GM12872 (cell line): ENCODE data around the gene DYNLT1.

Experiments used
- TF ChIP-seq, protein P1 (sequence below): IDR thresholded peaks from 3 replicates; pipeline ENCODE4 v1.5.1; 2011; ENCODE audit warnings: low read depth, mild to moderate bottlenecking, low read length, moderate library complexity; ENCODE audit not compliant: insufficient read depth

The DYNLT1 gene

DNA sequence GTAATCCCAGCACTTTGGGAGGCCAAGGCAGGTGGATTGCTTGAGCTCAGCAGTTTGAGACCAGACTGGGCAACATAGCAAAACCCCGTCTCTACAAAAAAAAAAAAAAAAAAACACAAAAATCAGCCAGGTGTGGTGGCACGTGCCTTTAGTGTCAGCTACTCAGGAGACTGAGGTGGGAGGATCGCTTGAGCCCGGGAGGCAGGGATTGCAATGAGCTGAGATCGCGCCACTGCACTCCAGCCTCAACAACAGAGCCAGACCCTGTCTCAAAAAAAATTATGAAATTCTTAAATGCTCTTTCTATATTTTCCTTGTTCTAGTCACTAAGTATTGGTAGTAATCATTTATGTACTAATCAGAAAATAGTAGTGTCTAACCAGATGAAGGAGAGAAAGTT, 35.9 kb upstream of the DYNLT1 start:
- TF ChIP-seq, protein P1, sequence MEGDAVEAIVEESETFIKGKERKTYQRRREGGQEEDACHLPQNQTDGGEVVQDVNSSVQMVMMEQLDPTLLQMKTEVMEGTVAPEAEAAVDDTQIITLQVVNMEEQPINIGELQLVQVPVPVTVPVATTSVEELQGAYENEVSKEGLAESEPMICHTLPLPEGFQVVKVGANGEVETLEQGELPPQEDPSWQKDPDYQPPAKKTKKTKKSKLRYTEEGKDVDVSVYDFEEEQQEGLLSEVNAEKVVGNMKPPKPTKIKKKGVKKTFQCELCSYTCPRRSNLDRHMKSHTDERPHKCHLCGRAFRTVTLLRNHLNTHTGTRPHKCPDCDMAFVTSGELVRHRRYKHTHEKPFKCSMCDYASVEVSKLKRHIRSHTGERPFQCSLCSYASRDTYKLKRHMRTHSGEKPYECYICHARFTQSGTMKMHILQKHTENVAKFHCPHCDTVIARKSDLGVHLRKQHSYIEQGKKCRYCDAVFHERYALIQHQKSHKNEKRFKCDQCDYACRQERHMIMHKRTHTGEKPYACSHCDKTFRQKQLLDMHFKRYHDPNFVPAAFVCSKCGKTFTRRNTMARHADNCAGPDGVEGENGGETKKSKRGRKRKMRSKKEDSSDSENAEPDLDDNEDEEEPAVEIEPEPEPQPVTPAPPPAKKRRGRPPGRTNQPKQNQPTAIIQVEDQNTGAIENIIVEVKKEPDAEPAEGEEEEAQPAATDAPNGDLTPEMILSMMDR, result no peak

DNA sequence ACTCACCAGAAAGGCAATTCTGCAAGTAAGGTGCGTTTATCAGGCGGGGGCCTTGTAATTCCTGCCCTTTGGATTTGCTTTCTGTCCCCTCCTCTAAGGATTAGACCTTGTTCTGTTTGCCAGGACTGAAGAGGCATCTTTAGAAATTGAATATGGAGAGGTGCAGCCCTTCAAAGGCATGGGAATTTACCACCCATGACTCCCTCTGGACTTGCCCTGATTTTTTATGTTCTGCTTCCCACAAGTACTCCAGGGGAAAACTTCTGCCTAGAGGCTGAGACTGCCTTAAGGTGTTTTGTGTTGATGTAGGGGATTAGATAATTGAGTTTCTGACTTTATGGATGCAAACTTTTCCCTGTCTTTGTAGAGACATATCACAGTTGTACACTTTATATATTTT, 35.5 kb upstream of the DYNLT1 start:
- TF ChIP-seq, protein P1, result no peak

DNA sequence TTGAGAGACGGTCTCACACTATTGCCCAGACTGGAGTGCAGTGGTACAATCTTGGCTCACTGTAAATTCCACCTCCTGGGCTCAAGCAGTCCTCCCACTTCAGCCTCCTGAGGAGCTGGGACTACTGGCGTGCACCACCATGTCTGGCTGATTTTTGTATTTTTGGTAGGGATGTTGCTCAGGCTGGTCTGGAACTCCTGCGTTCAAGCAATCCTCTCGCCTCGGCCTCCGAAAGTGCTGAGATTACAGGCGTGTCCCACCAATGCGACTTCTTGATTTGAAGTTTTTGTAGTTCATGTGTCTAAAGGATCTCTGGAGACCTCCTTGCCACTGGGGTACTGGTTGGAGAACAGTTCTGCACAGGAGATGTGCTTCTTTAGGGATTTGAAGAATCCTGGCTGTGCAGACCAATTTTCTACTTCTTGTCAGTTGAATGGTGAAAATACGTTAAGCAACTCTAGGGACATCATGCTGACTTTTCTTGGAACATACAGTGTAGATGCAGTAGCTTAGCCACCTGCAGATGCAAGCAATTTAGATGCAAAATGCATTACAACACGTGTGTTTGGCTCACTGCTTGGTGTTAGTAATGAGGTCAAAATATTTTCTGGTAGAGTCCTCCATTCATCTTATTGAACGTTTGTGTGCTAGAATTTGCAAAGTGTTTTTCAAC, 33.5 kb upstream of the DYNLT1 start:
- TF ChIP-seq, protein P1, result no peak

DNA sequence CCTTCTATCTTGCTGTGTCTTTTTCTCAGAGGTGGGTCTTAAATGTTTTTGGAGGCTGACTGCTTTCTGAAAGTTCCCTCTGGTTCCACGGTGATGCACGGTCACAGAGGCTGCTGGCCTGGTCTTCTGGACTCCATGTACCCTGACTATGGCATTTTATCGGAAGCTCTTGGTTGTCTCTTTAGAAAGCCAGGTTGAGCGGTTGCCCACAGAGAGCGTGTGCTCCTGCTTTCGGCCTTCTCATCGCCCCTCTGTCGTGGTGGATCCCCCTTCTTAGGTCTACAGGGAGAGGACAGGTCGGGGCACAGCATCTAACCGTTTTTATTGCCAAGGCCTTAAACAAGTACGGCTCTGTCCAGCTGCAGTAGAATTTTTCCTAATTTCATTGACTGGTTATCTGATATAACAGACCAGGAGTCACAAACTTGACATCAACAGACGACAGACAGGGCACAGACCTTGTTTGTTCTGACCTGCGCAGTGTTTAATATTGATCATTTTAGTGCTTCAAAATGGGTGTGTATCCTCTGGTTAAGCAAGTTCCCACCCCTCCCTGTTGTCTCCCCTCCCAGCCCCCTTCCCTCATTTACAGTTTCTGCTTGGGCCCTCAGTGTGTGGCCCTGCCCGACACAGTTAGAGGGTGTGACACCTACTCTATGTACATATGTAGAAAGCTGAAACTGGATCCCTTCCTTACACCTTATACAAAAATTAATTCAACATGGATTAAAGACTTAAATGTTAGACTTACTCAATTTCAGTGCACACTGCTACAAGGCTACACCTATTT, 30.0 kb upstream of the DYNLT1 start:
- TF ChIP-seq, protein P1, result no peak

DNA sequence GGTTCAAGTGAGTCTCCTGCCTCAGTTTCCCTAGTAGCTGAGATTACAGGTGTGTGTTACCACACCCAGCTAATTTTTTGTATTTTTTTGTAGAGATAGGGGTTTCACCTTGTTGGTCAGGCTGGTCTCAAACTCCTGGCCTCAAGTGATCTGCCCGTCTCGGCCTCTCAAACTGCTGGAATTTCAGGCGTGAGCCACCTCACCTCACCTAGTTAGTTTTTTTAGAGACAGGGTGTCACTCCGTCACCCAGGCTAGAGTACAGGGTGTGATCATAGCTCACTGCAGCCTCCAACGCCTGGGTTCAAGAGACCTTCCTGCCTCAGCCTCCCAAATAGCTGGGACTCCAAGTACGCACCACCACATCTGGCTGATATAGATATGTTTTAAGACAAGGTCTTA, 28.2 kb upstream of the DYNLT1 start:
- TF ChIP-seq, protein P1, result no peak

DNA sequence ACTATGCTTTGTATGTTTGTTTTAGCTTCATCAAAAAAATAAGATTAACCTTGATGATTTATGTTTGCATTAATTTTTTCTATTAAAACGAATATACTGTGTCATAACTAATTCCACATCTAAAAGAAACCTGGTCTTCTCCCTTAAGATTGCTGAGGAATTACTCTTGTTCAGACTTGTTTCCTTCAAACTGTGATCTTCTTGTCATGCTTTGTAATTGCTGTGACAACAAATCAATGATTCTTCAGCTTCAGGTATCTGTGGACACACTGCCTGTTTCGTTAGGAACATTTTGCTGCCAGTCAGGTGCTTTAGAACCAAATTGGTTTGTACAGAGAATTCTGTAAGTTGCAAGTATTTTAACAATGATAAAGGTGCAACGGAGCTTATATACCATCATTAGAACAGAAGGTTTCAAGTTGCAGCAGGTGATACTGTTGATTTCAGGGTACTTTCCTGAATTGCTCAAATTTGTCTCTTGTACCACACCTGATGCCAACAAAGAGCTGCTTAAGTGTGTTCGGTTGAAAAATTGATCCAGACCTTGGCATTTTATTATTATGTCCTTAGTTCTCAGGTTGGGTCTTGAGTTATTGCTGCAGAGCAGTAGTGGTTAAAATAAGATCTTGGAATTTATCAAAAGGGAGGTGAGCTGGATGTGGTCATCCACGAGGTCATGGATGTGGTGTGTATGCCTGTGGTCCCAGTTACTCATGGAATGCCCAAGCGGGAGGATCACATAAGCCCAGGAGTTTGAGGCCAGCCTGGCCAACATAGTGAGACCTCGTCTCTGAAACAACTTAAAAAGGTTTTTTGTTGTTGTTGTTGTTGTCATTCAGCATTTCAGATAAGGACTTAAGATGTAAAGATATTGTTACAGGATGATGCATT, 24.8 kb upstream of the DYNLT1 start:
- TF ChIP-seq, protein P1, result no peak

DNA sequence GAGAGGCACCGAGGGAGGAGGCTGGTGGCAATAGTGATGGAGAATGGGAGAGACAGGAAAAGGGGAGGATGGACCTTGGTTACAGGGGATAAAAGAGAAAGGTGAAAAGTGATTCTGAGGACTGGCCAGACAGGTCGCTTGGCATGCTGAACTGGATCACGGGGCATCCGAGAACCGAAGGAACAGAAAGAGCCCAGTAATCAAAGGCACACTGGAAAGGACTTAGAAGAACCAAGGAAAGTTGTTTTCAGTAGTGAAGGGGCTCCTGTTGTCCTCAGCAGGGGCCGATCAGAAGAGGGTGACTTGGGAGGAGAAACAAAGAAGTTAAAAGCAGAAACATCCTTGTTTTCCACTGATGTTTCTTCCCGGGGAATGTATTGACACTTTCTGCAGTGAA, 24.2 kb upstream of the DYNLT1 start:
- TF ChIP-seq, protein P1, result no peak
